ENCODE measurements around the gene TOMM70.
"Not testable (repeated sequence)": the region's sequence is repeated elsewhere in the genome, so short reads cannot be mapped to it uniquely, and the experiment has no call there.

The TOMM70 gene

DNA sequence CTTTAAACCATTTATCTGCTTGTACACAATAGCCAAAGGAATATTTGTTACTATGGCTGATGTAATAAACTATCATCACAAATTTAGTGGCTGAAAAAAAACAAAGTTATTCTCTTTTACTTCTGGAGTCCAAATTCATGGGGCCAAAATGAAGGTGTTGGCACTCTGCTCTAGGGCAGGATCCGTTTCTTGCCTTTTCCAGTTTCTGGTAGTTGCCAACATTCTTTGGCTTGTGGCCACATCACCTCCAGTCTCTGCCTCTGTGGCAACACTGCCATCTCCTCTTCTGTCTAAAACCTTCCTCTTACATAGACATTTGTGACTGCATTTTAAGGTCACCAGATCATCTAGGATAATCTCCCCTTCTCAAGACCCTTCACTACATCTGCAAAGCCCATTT, 39.0 kb downstream of the TOMM70 start:
- no peak for DNase-seq (ENCODE audit: low read depth)

DNA sequence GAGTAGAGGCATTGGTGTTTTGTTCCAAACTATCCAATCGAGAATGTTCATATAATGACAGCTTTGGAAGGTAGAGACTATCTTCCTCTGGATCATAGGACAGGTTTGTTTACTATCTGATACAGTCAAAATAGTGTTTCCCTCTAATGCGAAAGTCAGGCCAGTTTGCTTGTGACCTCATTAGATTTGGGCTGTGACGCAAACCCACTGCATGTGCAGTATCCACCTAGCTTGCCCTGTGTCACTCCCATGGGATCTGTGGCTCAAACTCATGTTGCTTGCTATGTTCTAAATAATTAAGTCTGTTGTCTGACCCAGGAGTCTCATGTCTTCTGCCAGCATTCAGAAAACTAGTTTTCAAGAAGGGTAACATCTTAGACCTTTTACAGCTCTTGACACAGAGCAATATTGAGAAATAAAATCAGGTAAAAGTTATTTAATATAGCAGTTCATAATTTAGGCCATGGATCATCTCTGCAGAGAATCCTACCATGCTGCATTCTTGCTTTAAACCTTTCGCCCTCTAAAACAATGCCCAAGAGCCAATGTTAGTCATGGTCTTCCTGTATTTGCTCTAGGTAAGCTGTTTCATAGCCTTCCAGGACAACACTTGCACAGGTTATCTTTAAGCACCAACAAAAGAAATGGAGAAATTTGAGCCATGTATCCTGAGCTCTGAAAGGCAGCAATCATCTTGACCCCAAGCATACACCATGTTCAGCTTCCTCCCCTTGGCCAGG, 40.0 kb downstream of the TOMM70 start:
- no peak for DNase-seq (ENCODE audit: low read depth)

DNA sequence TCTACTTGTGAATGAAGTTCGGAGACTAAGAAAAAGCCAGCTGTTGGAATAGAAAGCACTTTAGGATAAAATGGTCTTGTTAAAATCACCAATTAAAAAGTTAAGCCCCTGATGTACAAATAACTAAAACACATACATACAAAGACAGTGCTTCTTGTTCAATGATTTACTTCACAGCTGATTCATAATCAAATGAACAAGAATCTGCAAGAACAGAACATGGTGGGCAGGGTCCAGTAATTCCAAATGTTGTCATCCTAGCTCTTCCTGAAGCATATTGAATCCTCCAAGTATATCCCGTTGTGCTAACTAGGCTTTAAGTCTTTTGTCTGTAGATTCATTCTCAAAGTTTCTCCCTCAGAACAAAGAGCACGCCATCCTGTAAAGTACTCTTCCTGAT, 41.9 kb downstream of the TOMM70 start:
- DNase-seq (ENCODE audit: low read depth): no peak

DNA sequence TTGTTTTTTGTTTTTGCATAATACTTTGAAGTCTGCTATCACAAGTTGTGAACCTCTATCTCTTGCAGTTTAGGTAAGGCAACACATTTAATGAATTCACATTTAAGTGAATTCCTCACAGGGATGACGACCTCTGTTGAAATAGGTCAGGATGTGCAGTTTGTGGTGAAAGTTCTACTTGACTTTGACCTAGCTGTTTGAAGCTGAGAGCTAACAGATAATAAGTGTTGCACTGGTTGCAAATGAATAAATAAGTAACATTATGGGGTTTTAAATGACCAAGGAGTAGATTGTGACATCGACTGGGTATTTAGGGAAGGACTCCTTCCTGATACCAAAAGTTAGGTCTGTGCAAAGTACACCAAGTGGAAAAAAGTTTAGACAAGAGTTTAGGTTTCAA, 42.5 kb downstream of the TOMM70 start:
- no peak for DNase-seq (ENCODE audit: low read depth)

DNA sequence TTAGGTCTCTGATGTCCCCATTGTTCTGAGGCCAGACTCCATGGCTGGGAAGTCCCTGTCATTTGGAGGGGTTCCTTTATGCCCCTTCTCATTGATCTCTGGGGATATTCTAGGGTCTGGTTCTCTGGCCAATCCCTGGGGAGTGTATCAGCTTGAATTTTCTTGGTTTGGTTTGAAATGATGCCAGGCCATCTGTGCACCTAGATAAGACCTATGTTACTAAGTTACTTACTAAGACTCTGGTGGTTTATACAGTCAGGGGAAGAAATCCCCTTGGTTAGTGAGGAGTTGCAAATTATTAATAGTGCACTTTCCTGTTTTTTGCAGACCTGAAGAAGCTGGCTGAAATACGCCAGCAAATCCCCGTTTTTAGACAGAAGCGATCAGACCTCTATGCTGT, 46.0 kb downstream of the TOMM70 start:
- no peak for DNase-seq (ENCODE audit: low read depth)

DNA sequence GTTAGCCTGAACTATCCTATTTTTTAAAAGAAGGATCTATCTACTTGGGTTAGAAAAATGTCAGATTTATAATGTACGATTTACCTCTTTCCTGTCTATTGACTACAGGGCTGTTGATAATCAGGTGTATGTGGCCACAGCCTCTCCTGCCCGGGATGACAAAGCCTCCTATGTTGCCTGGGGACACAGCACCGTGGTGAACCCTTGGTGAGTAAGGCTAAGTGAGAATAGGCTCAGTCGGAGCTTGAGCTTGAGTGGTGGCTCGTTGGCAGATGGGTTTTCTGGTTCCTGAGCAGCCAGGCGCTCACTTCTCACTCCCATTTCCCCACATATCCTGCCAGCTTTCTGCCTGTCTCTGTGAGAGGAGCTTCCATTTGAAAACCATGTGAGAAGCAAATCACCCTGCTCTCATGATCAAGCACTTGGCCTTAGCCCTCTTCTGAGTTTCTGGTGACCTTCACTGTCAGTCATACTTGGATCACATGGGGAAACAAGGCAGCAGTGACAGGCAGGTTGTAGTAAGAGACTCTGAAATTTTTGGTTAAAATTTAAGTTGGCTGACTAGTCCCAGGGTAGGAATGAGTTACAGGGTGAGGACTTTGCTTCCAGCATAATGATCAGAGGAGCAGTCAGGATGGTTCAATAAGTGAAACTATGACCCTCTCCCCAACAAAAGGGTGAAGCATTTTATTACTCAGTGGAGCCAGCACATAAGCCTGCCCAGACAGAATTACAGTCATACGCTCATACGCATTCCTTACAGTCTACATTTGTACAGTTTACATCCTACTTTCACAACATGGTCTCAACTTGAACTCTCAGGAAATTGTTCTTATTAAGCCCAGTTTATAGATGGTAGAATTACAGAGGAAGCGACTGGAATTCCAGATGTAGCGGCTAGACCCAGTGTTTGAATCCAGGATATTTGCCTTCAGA, 48.3 kb downstream of the TOMM70 start:
- no peak for DNase-seq (ENCODE audit: low read depth)

DNA sequence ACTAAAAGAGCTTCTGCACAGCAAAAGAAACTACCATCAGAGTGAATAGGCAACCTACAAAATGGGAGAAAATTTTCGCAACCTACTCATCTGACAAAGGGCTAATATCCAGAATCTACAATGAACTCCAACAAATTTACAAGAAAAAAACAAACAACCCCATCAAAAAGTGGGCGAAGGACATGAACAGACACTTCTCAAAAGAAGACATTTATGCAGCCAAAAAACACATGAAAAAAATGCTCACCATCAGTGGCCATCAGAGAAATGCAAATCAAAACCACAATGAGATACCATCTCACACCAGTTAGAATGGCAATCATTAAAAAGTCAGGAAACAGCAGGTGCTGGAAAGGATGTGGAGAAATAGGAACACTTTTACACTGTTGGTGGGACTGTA, 49.1 kb downstream of the TOMM70 start:
- DNase-seq (ENCODE audit: low read depth): not testable (repeated sequence)

DNA sequence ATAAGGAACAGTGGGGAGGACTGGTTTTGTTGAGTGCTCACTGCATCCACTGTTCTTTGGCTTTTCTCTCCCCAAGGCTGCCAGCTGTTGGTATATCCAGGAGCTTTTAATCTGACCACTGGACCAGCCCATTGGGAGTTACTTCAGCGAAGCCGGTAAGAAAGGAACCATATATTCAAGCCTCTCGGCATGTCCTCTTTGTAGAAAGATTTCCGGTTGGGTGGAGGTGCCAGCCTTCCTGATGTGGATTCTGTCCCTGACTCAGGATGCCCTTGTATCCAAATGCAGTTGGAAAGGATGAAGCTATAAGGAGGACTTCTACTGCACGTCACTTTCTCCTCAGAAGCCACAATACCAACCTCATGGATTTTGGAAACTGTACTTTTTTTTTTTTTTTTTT, 52.2 kb downstream of the TOMM70 start:
- no peak for DNase-seq (ENCODE audit: low read depth)

DNA sequence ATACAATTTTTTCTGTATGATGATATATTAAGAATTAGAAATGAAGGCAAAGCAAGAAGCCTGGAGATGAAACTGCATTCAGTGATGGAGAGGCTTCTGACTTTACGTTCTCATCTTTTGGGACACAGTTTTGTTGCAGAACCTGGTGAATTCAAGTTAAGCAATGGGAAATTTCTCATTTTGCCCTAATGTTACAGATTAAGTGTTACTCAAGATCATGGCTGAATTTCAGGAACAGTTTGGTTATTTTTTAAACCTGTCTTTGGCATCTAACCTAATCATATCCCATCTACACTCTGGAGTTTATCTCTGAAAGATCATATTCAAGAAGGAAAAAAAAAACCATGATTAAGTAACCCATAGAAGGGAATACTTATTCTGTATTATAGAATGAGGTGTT, 60.4 kb downstream of the TOMM70 start:
- no peak for DNase-seq (ENCODE audit: low read depth)

DNA sequence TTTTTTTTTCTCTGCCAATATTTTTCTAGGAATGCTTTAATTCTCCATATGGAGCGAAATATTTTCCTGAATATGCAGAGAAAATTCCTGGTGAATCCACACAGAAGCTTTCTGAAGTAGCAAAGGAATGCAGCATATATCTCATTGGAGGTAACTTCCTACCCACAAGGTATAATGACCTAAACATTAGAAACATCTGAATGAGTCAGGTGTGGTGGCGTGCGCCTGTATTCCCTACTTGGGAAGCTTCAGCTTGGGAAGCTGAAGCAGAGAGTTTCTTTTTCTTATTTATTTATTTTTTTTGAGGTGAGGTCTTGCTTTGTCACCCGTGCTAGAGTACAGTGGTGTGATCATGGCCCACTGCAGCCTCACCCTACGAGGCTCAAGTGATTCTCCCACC, 61.1 kb downstream of the TOMM70 start:
- DNase-seq (ENCODE audit: low read depth): no peak

DNA sequence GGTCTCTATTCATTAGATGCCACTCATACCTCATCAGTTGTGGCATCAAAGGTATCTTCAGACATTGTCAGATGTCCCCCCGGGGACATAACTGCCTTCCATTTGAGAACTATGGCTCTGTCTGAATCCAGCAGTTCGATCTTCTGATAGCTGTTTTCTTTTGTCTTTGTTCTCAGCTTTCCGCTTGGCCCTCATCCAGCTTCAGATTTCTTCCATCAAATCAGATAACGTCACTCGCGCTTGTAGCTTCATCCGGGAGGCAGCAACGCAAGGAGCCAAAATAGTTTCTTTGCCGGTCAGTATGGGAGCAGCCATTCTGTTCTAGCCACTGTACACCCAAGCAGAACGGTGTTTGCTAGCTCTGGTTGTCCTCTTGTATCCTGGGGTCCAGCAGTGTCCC, 62.0 kb downstream of the TOMM70 start:
- no peak for DNase-seq (ENCODE audit: low read depth)

DNA sequence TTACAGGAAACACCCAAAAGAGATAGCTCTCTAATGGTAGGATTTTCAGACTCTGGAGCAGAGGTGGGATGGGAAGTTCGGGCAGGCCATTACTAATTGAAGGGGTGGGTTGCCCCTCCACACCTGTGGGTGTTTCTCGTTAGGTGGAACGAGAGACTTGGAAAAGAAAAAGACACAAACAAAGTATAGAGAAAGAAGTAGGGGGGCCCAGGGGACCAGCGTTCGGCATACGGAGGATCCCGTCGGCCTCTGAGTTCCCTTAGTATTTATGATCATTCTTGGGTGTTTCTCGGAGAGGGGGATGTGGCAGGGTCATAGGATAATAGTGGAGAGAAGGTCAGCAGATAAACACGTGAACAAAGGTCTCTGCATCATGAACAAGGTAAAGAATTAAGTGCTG, 64.7 kb downstream of the TOMM70 start:
- not testable (repeated sequence) for DNase-seq (ENCODE audit: low read depth)

DNA sequence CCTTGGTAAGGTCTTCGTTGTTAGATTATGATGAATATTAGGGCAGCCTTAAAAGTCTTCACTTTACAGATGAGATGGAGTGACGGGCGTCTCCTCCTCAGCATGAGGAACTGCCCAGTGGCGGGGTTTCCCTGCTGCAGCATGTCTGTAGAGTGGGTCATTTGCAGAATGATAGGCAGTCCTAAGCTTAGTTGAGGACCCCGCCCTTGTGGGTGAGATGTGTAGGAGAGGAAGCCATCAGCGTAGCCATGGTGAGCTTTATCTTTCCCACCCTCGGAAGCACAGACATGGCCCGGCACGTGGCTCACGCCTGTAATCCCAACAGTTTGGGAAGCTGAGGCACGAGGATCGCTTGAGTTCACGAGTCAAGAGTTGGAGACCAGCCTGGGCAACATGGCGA, 65.5 kb downstream of the TOMM70 start:
- no peak for DNase-seq (ENCODE audit: low read depth)

DNA sequence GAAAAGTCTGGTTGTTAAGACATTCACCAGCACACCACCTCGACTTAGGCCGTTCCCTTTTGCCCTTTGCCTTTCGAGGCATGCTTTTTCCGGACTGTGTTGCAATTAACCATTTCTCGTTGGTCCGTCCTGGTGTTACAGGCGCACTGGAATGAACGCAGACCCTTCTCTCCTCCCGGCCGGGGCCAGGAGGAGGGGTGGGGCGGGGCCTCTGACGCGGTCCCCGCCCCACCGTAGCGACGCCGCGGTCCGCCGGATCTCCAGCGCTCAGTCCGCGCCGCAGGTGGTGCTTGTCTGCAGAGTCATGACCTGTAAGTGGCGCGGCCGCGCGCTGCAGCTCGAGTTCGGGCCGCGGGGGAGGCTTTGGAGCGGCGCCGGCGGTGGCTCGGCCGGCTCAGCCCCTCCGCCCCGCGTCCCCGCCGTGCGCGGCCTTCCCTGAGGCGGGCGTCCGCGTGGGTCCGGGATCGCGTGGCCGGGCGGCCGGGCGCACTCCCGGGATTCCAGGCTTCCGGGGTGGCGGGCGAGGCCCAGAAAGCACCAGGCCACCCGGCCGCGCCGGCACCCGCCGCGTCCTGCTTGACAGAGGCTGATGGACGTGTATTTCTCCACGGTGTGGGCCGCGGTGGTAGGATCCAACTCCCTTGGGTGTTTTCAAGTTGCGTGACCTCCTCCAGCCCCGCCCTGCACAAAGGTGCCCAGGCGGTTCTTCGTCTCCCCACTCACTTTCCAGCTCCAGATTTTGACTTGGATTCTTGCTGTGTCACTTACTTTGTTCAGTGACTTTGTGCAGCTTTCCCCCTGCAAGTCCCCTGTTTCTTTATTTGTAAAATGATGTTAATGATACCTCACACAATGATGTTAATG, 66.2 kb downstream of the TOMM70 start, which contains the start of gene NIT2:
Gene NIT2 (plus strand): TSS at position 270 of the 864 bp plus-strand sequence. CDS start 35 bp downstream, at position 305.
- peak; percentile 68 for DNase-seq (ENCODE audit: low read depth)

DNA sequence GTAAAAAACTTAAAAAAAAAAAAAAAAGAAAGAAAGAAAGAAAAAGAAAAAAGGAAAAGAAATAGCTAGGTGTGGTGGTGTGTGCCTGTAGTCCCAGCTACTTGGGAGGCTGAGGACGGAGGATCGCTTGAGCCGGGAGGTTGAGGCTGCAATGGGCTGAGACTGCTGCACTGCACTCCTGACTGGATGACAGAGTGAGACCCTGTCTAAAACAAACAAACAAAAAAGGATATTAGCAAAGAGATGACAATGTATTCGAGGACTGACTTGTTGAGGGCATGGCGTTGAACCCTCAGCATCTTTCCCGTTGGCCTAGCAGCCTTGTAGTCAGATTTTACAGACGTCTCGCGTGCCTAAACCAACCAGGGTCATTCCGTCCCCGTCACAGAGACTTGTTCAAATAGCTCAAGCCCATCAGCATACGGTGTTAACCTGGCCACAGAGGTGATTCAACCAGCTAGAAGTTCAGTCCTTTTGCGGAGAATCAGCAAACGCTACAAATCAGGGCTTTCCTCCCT, 66.9 kb downstream of the TOMM70 start:
- no peak for DNase-seq (ENCODE audit: low read depth)

DNA sequence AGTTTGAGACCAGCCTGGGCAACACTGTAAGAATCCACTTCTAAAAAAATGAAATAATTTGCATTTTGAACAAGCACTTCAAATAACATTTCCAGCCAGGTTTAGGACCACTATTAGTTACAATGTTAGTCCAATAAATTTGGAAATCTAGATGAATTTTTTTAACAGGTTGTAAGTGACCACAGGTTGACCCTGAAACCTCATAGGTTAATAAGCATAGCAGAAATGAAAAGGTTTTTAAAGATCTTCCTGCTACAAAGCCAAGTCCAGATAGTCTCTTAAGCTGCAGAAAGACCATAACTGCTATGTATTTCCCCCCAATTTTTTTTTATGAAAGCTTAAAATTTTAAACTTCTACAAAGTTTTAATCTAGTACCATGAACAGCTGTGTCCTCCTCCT, 67.8 kb downstream of the TOMM70 start:
- DNase-seq (ENCODE audit: low read depth): no peak

DNA sequence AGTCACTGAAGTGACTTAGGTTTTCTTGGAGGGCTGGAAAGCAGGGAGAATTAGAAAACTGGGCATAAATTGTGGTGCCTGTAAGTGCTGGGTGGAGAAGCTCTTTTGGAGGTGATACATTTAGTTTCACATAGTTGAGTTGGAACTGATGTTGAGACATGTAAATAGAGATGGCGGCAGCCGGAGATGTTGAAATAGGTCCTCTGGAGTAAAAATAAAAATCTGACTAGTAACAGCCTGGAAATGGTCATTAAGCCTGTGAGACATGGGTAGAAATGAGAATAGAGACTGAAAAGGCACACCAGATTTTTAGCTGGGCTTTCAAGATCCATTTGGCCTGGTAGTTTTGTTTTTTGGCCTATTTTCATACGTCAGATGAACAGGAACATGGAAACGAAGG, 69.2 kb downstream of the TOMM70 start:
- DNase-seq (ENCODE audit: low read depth): no peak

DNA sequence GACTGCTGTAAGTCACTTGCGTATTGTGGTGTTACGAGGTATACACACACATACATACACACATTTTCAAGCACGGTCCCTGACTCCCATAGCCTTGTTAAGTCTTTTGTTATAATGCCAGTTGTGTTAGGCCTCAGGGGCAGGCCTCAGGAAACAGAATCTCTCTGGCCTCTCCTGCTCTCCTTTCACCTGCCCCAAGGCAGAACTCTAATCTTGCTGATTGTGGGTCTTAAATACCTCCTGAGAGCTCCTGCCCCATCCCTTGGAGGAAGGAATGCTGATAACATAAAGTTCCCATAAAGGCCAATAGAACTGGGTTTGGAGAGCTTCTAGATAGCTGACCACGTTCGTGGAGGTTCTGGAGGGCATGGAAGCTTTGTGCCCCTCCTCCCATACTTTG, 70.2 kb downstream of the TOMM70 start:
- no peak for DNase-seq (ENCODE audit: low read depth)

DNA sequence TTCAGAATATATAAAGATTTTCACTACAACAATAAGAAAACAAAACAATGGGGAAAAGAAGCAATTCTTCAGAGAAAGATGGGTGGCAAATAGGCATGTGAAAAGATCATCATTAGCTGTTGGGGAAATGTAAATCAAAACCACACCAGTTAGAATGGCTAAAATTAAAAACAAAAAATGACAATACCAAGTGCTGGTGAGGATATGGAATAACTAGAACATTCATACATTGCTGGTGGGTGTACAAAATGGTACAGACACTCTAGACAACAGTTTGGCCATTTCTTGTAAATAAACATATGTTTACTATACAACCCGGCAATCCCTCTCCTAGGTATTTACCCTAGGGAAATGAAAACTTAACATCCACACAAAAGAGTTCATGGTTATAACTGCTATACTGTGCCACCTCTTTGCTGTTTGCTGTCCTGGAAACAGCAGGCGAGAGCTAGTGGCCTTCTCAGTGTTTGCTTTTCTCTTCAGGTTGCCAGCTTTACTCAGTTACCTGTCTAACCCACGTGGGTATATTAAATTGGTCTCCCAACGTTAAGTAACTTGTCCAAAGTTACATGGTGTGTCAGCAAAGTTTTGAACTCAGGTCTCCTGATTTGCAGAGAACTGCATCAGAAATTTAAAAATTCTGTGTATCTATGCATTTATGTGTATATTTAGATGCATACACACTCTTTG, 70.9 kb downstream of the TOMM70 start:
- no peak for DNase-seq (ENCODE audit: low read depth)

DNA sequence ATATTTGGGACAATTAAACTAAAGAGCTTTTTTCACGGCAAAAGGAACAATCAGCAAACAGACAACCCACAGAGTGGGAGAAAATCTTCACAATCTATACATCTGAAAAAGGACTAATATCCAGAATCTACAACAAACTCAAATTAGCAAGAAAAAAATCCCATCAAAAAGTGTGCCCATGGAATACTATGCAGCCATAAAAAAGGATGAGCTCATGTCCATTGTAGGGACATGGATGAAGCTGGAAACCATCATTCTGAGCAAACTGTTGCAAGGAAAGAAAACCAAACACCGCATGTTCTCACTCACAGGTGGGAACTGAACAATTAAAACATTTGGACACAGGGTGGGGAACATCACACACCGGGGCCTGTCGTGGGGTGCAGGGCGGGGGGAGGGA, 73.5 kb downstream of the TOMM70 start:
- not testable (repeated sequence) for DNase-seq (ENCODE audit: low read depth)

DNA sequence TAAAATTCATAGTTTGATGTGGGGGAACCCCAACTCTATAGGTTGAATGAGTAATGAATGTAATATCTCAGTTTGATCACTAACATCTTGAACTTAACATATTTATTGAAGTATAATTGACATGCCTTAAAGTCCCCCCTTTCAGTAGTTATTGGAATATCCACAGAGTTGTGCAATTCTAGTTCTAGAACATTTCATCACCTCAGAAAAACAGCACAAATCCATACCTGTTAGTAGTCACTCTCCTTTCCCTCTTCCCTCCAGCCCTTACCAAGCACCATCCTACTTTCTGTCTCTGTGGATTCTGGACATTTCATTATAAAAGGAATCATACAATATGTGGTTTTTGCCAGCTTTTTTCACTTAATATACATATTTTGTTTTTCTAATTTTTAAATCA, 75.1 kb downstream of the TOMM70 start:
- DNase-seq (ENCODE audit: low read depth): no peak
